ENCODE data around the gene FCGR2B. TPM values are rescaled to one million over a fixed set of nuclear protein-coding genes. Genes with fewer than 3 reads are reported as not detected.
"Not testable (repeated sequence)": the region's sequence is repeated elsewhere in the genome, so short reads cannot be mapped to it uniquely, and the experiment has no call there.

Gene FCGR2B
- total RNA-seq, 1 donor from 2014 or later, result 30.7 TPM

DNA sequence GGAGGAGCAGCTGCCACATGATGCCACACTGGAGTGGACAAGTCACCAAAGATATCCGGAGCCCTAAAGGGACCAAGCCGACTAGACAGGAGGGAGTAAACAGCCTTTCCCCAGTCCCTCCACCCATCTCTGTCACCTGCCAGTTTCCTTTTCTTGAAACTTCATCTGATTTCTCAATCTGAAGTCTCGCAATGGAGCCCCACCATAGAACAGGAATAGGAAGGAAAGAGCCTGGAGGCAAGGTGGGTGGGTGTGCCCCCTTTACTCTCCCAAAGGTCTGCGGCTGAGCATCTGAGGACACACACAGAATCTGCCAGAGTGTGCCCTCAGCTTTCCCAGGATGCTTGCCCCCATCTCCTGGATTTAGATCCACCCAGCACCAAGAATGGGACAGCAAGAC is 31.9 kb upstream of the FCGR2B start, which contains the start of gene FCGR3B:
Gene FCGR3B, minus strand, starts transcription at position 101 of the 400 bp plus-strand sequence. Its CDS starts 82 bp downstream, at position 19.
- Histone ChIP-seq H3K27me3 (no peaks in the 10 kb centered on the region), H3K27ac (no peak within 1 kb of the TSS), H3K36me3 (no peaks in the 10 kb centered on the region), H3K4me1 (no peaks in the 10 kb centered on the region), H3K9me3 (no peaks in the 10 kb centered on the region), H3K4me3 (no peak within 1 kb of the TSS)
- DNase-seq, result no peak
- ATAC-seq, result peak; percentile 46
- intact Hi-C loops (cut with DNase I), result no loop called here
- TF ChIP-seq, protein P1, sequence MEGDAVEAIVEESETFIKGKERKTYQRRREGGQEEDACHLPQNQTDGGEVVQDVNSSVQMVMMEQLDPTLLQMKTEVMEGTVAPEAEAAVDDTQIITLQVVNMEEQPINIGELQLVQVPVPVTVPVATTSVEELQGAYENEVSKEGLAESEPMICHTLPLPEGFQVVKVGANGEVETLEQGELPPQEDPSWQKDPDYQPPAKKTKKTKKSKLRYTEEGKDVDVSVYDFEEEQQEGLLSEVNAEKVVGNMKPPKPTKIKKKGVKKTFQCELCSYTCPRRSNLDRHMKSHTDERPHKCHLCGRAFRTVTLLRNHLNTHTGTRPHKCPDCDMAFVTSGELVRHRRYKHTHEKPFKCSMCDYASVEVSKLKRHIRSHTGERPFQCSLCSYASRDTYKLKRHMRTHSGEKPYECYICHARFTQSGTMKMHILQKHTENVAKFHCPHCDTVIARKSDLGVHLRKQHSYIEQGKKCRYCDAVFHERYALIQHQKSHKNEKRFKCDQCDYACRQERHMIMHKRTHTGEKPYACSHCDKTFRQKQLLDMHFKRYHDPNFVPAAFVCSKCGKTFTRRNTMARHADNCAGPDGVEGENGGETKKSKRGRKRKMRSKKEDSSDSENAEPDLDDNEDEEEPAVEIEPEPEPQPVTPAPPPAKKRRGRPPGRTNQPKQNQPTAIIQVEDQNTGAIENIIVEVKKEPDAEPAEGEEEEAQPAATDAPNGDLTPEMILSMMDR (IDR thresholded peaks at IDR 0.05), result no peak

DNA sequence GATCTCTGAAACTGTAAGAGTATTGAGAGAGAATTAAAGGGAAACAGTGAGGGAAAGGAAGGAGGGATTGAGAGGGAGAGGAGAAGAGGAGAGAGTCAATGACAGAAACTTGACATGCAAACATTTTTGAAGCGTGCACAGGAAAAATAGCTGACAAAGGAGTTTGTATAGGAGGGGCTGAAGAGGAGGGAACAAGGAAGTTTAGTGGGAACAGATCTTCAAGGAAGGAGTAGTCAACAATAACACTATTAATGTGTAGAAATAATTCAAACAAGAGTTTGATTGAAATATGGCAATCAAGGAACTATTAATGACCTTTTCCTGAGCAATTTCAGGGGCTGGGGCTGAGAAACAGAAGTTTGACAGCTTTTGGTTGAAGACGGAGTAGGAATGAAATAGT is 27.9 kb upstream of the FCGR2B start:
- DNase-seq; intact Hi-C loops (cut with DNase I); H3K27me3 ChIP-seq; H3K4me1 ChIP-seq; H3K36me3 ChIP-seq; H3K4me3 ChIP-seq; H3K27ac ChIP-seq; ATAC-seq; H3K9me3 ChIP-seq: not testable (repeated sequence)

DNA sequence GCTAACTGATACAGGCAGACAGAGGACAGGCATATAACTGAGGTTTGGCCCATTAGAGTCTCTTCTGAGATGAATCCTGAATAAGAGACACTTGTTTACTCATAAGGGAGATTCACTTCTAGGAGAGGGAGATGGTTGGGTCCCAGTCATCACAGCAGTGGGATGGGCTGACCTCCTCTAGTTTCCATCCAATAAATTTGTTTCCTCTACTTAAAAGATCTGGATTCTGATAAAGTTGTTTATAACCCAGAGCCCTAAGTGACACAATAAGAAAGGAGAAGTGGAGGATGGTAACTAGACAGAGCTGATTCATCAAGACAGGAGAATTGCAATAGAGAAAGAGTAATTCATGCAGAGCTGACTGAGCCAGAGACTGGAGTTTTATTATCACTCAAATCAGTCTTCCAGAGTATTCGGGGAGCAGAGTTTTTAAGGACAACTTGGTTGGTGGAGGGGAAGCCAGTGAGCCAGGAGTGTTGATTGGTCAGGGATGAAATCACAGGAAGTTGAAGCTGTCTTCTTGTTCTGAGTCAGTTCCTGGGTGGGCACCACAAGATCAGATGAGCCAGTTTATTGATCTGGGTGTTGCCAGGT is 26.7 kb upstream of the FCGR2B start:
- H3K27ac ChIP-seq; H3K27me3 ChIP-seq; DNase-seq; H3K36me3 ChIP-seq; H3K4me3 ChIP-seq; H3K9me3 ChIP-seq; intact Hi-C loops (cut with DNase I); H3K4me1 ChIP-seq: not testable (repeated sequence)
- ATAC-seq, result peak; percentile 67

DNA sequence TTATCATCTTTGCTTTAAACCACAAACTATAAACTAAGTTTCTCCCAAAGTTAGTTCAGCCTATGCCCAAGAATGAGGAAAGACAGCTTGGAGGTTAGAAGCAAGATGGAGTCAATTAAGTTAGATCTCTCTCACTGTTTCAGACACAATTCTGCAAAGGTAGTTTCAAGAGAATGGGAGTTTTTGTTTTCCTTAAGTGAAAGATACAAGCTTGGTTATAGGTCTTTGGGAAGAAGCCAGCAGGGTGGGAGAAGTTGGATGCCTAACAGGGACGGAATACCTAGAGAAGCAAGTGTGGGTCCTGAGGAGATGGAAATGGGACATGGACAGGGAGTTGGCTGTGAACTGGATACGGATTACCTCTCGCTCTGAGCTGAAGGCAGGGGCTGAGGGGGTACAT is 26.0 kb upstream of the FCGR2B start:
- H3K4me3 ChIP-seq; H3K36me3 ChIP-seq; H3K9me3 ChIP-seq; ATAC-seq; DNase-seq; H3K4me1 ChIP-seq; H3K27ac ChIP-seq; intact Hi-C loops (cut with DNase I); H3K27me3 ChIP-seq: not testable (repeated sequence)

DNA sequence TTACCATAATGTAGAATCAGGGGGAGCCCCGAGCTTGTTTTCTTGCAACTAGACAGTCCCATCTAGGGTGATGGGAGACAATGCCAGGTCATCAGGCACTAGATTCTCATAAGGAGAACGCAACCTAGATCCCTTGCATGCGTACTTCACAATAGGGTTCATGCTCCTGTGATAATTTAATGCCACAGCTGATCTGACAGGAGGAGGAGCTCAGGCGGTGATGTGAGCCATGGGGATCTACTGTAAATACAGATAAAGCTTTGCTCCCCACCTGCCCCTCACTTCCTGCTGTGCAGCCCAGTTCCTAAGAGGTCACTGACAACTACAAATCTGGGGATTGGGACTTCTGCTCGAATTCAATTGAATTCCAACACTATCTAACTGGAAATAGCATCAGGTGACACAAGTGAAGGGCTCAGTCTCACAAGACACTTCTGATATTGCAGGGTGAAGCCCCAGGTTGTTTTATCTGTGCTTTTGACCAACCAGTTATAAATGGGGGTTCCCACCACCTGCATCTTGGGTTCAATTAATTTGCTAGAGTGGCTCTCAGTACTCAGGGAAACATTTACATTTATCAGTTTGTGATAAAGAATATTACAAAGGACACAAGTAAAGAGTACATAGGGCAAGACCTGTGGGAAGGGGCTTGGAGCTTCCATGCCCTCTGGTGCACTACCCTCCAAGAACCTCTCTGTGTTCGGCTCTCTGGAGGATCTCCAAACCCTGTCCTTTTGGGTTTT is 24.5 kb upstream of the FCGR2B start:
- DNase-seq; H3K36me3 ChIP-seq; intact Hi-C loops (cut with DNase I); H3K27ac ChIP-seq; H3K27me3 ChIP-seq; H3K4me1 ChIP-seq; ATAC-seq; H3K4me3 ChIP-seq; H3K9me3 ChIP-seq: not testable (repeated sequence)

DNA sequence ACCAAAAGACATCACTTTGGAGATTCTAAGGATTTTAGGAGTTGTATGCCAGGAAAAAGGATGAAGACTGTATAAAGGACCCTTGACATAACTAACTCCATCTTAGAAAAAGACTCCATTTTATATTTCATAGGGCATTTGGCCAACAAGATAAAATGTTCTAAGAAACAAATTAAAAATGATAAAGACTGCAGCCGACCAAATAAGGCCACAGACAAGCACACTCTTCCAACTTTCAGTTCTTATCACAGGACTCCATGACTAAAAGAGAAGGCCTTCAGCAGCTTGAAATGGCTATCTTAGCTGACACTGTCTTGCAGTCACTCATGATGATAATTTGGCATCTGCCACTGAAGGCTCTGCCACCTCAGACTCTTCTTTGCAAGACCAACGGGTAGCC is 23.7 kb upstream of the FCGR2B start:
- ATAC-seq; DNase-seq; H3K4me1 ChIP-seq; H3K27me3 ChIP-seq; H3K36me3 ChIP-seq; intact Hi-C loops (cut with DNase I); H3K9me3 ChIP-seq; H3K27ac ChIP-seq; H3K4me3 ChIP-seq: not testable (repeated sequence)

DNA sequence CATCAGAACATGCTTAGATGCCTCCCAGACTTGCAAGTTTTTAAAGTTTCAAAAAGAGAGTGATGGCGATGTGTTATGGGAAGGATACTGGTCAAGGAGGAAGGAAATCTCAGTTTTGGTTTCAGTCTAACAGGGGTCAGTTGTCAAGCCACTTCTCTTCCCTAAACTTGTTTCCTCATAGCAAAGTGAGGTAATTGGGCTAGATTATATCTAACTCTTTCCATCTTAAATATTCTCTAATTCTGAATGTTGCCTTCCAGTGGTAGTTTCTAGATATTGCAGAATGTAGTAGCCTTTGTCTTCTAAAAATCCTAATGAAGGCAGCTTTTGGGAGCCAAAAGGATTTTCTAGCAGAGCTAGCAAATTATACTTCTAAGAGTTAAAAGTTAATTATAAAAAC is 20.2 kb upstream of the FCGR2B start:
- H3K27ac ChIP-seq; H3K36me3 ChIP-seq; intact Hi-C loops (cut with DNase I); H3K4me1 ChIP-seq; H3K4me3 ChIP-seq; H3K9me3 ChIP-seq; H3K27me3 ChIP-seq; DNase-seq: not testable (repeated sequence)
- TF ChIP-seq, protein P1 (IDR thresholded peaks at IDR 0.05), result peak; percentile 24
- peak; percentile 76 for ATAC-seq

DNA sequence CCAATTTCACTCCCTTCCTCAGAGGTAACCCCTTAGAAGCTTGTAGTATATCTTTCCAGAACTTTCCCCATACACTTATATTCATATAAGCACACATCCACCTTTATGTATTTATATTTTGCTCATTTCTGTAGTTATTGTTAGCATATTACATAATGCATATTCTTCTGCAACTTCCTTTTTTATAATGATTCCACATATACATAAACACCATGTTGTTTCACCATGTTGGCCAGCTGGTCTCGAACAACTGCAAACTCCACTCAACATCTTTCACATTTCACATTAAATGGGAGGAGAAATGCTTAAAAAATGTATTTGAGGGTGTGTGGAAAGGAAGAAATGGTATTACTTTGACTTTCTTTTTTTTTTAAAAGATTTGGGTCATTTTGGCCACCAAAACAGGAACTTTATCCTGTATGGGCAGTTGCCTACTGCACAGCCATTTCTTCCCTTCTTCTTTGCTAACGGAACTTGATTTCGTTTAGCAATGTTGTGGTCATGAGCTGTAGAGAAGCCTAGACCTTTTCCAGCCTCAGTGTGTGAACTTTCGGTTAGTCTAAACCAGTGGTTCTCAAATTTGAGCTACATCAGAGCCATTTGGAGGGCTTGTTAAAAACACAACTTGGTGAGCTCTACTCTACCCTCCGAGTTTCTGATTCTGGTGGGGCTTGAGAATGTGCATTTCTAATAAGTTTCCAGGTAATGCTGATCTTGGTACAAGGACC is 19.3 kb upstream of the FCGR2B start:
- H3K27ac ChIP-seq; H3K9me3 ChIP-seq; H3K27me3 ChIP-seq; DNase-seq; H3K4me1 ChIP-seq; H3K36me3 ChIP-seq; intact Hi-C loops (cut with DNase I); H3K4me3 ChIP-seq: not testable (repeated sequence)
- peak; percentile 86 for ATAC-seq

DNA sequence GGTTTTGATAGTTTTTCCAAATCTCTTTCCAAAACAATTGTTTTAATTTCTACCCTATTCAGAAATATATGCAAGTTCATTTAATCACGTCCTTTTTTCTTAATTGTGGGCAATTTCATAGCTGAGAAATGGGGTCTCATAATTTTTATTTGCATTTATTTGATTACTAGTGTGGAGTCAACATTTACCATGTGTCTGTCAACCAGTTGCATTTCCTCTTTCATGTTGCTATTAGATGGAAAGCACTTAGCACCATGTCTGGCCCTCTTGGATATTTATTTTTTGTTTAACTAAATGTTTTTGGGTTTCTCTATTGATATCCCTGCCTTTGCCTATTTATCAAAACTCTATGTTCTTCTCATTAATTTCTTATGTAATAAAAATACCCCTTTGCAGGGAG is 18.1 kb upstream of the FCGR2B start:
- H3K27me3 ChIP-seq; ATAC-seq; H3K4me3 ChIP-seq; intact Hi-C loops (cut with DNase I); H3K27ac ChIP-seq; H3K4me1 ChIP-seq; DNase-seq; H3K36me3 ChIP-seq; H3K9me3 ChIP-seq: not testable (repeated sequence)

Measured in upper lobe of right lung (tissue), 1 donor.